Peyer's patch (tissue), 4 donors: ENCODE results near the gene CCT8.

Source experiments
- CTCF ChIP-seq, 6 experiments: fragments of 450-650 bp in 4 of 6; fragments of 200-600 bp in 2 of 6; sonication (generic) in 1 of 6; IDR thresholded peaks; one replicate each; pipeline ENCODE4 v1.5.1; 2017 to 2019; ENCODE audit warnings: antibody characterized with exemption in 6 of 6, mild to moderate bottlenecking in 3 of 6, moderate library complexity in 1 of 6
- POLR2A ChIP-seq, 2 donors: fragments of 450-650 bp; IDR thresholded peaks; one replicate each; pipeline ENCODE4 v1.5.1; 2017; ENCODE audit warnings: antibody characterized with exemption in 2 of 2, mild to moderate bottlenecking in 2 of 2, moderate library complexity in 2 of 2

DNA sequence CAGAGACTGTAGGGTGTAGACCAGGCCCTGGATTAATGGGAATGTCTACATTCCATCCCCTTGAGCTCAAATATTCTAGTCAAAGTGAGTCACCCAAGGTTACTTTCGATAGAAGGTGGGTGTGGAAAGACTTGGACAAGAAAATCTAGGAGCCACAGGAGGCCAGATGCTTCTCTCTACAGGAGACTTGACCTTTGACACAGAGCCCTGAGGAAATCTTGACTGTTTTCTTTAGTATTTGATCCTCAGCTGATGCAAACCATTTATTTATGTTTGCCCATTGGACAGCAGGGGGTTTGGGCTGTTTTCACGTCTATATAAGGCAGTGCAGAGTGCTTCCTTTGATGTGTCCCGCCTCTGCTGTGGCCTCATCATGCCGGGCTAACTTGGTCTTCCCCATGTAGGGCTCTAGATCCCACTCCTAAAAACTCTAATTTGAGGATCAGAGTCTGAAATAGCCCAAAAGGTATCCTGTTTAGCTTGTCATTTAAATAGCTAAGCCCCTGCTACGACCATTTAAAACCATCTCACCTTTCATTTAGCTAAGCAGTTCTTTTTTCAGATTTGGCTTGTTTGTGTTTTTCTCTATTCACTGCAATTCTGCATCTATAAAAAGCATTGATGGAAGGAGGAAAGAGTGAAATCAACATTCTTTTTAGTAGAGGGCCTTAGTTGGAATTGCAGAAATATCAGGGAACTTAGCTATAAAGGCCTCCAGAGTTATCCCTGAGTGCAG lies 41.5 kb upstream of the CCT8 start:
- no peak for TF ChIP-seq CTCF (IDR thresholded peaks at IDR 0.05)
- no peak for TF ChIP-seq POLR2A (IDR thresholded peaks at IDR 0.05)
